Measurements from ENCODE around the gene DAPK2. TPM values are rescaled to one million over a fixed set of nuclear protein-coding genes. Genes with fewer than 3 reads are reported as not detected.

Gene DAPK2
- total RNA-seq, 4 donors from 2014 or later, result 28.5 to 70.8 (median 52.7) TPM

GRCh38 chr15:64019764-64020163, 26.5 kb downstream of the DAPK2 start:
- H3K4me3 ChIP-seq, result no peak overlapping the region
- ATAC-seq (peak; percentile 76 to 78), DNase-seq (peak; percentile 89 to 90)
- H3K27ac ChIP-seq, result peak overlapping the region; percentile 84 to 94 (median 90)
- no peaks in the 10 kb centered on the region for H3K9me3 ChIP-seq
- peaks cover 95 to 98% of the 10 kb centered on the region in 2 donors for H3K4me1 ChIP-seq
- intact Hi-C loops (cut with DNase I; ENCODE audit: low total_unique reads) (loop anchor here (2.0 to 5.0 kb wide), 3 partner anchors 37 to 78 kb away; partner anchors contain the start of gene SNX1), in situ Hi-C loops (cut with MboI; ENCODE audit: low sequenced_read_pairs in 4 of 4) (no loop called here)
- no peaks in the 10 kb centered on the region for H3K27me3 ChIP-seq
- H3K36me3 ChIP-seq, result no peaks in the 10 kb centered on the region
- peak; percentile 17 to 21 for TF ChIP-seq POLR2A (IDR thresholded peaks at IDR 0.05)
- TF ChIP-seq, protein P1, sequence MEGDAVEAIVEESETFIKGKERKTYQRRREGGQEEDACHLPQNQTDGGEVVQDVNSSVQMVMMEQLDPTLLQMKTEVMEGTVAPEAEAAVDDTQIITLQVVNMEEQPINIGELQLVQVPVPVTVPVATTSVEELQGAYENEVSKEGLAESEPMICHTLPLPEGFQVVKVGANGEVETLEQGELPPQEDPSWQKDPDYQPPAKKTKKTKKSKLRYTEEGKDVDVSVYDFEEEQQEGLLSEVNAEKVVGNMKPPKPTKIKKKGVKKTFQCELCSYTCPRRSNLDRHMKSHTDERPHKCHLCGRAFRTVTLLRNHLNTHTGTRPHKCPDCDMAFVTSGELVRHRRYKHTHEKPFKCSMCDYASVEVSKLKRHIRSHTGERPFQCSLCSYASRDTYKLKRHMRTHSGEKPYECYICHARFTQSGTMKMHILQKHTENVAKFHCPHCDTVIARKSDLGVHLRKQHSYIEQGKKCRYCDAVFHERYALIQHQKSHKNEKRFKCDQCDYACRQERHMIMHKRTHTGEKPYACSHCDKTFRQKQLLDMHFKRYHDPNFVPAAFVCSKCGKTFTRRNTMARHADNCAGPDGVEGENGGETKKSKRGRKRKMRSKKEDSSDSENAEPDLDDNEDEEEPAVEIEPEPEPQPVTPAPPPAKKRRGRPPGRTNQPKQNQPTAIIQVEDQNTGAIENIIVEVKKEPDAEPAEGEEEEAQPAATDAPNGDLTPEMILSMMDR (IDR thresholded peaks at IDR 0.05 in 4 of 5, conservative IDR thresholded peaks at IDR 0.05 in 1 of 5), result no peak

- peak; percentile 37 to 42 for DNase-seq
- intact Hi-C loops (cut with DNase I; ENCODE audit: low total_unique reads) (loop anchor here (1.0 to 5.0 kb wide), 4 partner anchors 29 to 80 kb away; partner anchors contain the start of gene SNX1), in situ Hi-C loops (cut with MboI; ENCODE audit: low sequenced_read_pairs in 4 of 4) (no loop called here)
- Histone ChIP-seq H3K27me3 (no peaks in the 10 kb centered on the region), H3K36me3 (no peaks in the 10 kb centered on the region), H3K9me3 (no peaks in the 10 kb centered on the region), H3K27ac (peak overlapping the region; percentile 84 to 94 (median 90)), H3K4me3 (peak overlapping the region in 1 of 4 donors; percentile 4), H3K4me1 (peaks cover 96 to 97% of the 10 kb centered on the region in 2 donors)
- peak; percentile 55 to 69 for ATAC-seq
- peak; percentile 36 to 50 for TF ChIP-seq POLR2A (IDR thresholded peaks at IDR 0.05)
- TF ChIP-seq, protein P1 (IDR thresholded peaks at IDR 0.05 in 4 of 5, conservative IDR thresholded peaks at IDR 0.05 in 1 of 5), result no peak
Observed at GRCh38 chr15:64017591-64018163, 28.6 kb downstream of the DAPK2 start.

DNA sequence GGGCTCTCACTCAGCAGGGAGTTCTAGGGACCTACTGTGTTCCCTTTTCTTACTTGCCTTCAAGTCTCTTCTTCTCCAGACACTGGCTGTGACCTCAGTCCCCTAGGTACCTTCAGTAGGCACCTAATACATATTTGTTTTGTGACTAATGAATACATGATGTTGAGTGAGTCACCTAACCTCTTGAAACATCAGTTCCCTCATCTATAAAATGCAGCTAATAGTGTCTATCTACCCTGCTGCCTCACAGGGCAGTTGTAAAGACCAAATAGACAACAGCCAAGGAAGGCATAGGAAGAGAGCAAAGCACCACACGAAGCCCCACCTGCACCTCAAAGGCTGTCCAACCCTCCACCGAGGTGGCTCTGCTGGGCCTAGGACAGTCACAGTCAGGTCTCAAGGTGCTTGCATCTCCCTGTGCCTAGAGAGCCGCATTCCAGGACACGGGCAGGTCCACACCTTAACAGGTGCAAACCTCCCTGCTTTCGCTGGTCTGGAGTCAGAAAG, 29.1 kb downstream of the DAPK2 start:
- no peaks in the 10 kb centered on the region for H3K9me3 ChIP-seq
- H3K27me3 ChIP-seq, result no peaks in the 10 kb centered on the region
- ATAC-seq, result no peak
- H3K36me3 ChIP-seq, result no peaks in the 10 kb centered on the region
- in situ Hi-C loops (cut with MboI; ENCODE audit: low sequenced_read_pairs in 4 of 4), result no loop called here
- H3K4me3 ChIP-seq, result peak overlapping the region in 1 of 4 donors; percentile 4
- DNase-seq, result no peak
- H3K27ac ChIP-seq, result peak overlapping the region; percentile 84 to 94 (median 90)
- H3K4me1 ChIP-seq, result peaks cover 96 to 97% of the 10 kb centered on the region in 2 donors
- intact Hi-C loops (cut with DNase I; ENCODE audit: low total_unique reads), result loop anchor here (1.0 to 5.0 kb wide), 3 partner anchors 29 to 80 kb away; partner anchors contain the start of gene SNX1
- TF ChIP-seq, protein P1 (IDR thresholded peaks at IDR 0.05 in 4 of 5, conservative IDR thresholded peaks at IDR 0.05 in 1 of 5), result no peak
- TF ChIP-seq POLR2A (IDR thresholded peaks at IDR 0.05), result no peak

GRCh38 chr15:64016257-64016656, 30.0 kb downstream of the DAPK2 start:
- in situ Hi-C loops (cut with MboI; ENCODE audit: low sequenced_read_pairs in 4 of 4), result no loop called here
- H3K4me1 ChIP-seq, result peaks cover 97% of the 10 kb centered on the region in 2 donors

More at GRCh38 chr15:64016257-64016656, 30.0 kb downstream of the DAPK2 start:
- ATAC-seq, result no peak
- intact Hi-C loops (cut with DNase I; ENCODE audit: low total_unique reads), result loop anchor here (5.0 kb wide), 2 partner anchors 49 to 81 kb away; partner anchors contain the start of gene SNX1
- no peak for DNase-seq
- no peak overlapping the region for H3K4me3 ChIP-seq
- H3K27me3 ChIP-seq, result no peaks in the 10 kb centered on the region
- no peaks in the 10 kb centered on the region for H3K36me3 ChIP-seq
- no peaks in the 10 kb centered on the region for H3K9me3 ChIP-seq
- TF ChIP-seq, protein P1 (IDR thresholded peaks at IDR 0.05 in 4 of 5, conservative IDR thresholded peaks at IDR 0.05 in 1 of 5), result no peak
- TF ChIP-seq POLR2A (IDR thresholded peaks at IDR 0.05), result no peak
- peak overlapping the region; percentile 84 to 94 (median 90) for H3K27ac ChIP-seq
